ENCODE measurements around the gene TRIM46. TPM values are rescaled to one million over a fixed set of nuclear protein-coding genes. Genes with fewer than 3 reads are reported as not detected.
"Not testable (repeated sequence)": the region's sequence is repeated elsewhere in the genome, so short reads cannot be mapped to it uniquely, and the experiment has no call there.

The TRIM46 gene
- total RNA-seq, 1 experiment from 2014 or later, result 3.8 TPM

GRCh38 chr1:155163785-155164184 is 9.9 kb upstream of the TRIM46 start:
- POLR2A ChIA-PET; H3K27ac ChIP-seq (ENCODE audit: low read depth, low read length); RAD21 ChIA-PET (ENCODE audit: low non-redundant PET in 1 of 2, low total read pairs in 2 of 2, uncharacterized antibody in 2 of 2, unreplicated experiment in 2 of 2); H3K9me3 ChIP-seq (ENCODE audit: control insufficient read depth in 1 of 2, insufficient read depth in 1 of 2, low read depth in 1 of 2, low read length in 2 of 2); H3K36me3 ChIP-seq (ENCODE audit: control insufficient read depth in 1 of 2, insufficient read depth in 2 of 2, low read length in 2 of 2); H3K79me2 ChIP-seq (ENCODE audit: insufficient read depth, low read length); ATAC-seq; H2AFZ ChIP-seq (ENCODE audit: low read depth, low read length, poor library complexity, severe bottlenecking); BruUV-seq (replicated peaks); H3K4me2 ChIP-seq (ENCODE audit: low read length); H3K9ac ChIP-seq (ENCODE audit: low read length); DNase-seq (ENCODE audit: low read depth, low spot score); H3K27me3 ChIP-seq (ENCODE audit: insufficient read depth, low read length); intact Hi-C loops (cut with micrococcal nuclease); H4K20me1 ChIP-seq (ENCODE audit: insufficient read depth); H3K9me2 ChIP-seq (ENCODE audit: insufficient read depth); H3K4me3 ChIP-seq (replicated peaks in 1 of 2; ENCODE audit: low read depth in 1 of 2, low read length in 2 of 2): not testable (repeated sequence)
- CTCF ChIA-PET, result interaction anchor here (1.2 to 1.3 kb wide), 2 partner anchors 9 to 79 kb away, joined by 3 to 4 read pairs; partner anchors contain the start of gene KRTCAP2
- peaks cover 2 to 11% of the 10 kb centered on the region in 2 experiments; a peak in 1 of 4 replicates for H3K4me1 ChIP-seq (ENCODE audit: control insufficient read depth in 1 of 2, insufficient read depth in 2 of 2, low read length in 2 of 2)

- H3K27ac ChIP-seq (ENCODE audit: low read depth, low read length); H3K4me2 ChIP-seq (ENCODE audit: low read length); DNase-seq (ENCODE audit: low read depth, low spot score); H4K20me1 ChIP-seq (ENCODE audit: insufficient read depth); H3K9ac ChIP-seq (ENCODE audit: low read length); ATAC-seq; H3K4me3 ChIP-seq (replicated peaks in 1 of 2; ENCODE audit: low read depth in 1 of 2, low read length in 2 of 2); H2AFZ ChIP-seq (ENCODE audit: low read depth, low read length, poor library complexity, severe bottlenecking); BruUV-seq (replicated peaks); H3K9me3 ChIP-seq (ENCODE audit: control insufficient read depth in 1 of 2, insufficient read depth in 1 of 2, low read depth in 1 of 2, low read length in 2 of 2); H3K9me2 ChIP-seq (ENCODE audit: insufficient read depth); RAD21 ChIA-PET (ENCODE audit: low non-redundant PET in 1 of 2, low total read pairs in 2 of 2, uncharacterized antibody in 2 of 2, unreplicated experiment in 2 of 2); POLR2A ChIA-PET; H3K27me3 ChIP-seq (ENCODE audit: insufficient read depth, low read length); H3K36me3 ChIP-seq (ENCODE audit: control insufficient read depth in 1 of 2, insufficient read depth in 2 of 2, low read length in 2 of 2); H3K79me2 ChIP-seq (ENCODE audit: insufficient read depth, low read length): not testable (repeated sequence)
- intact Hi-C loops (cut with micrococcal nuclease), result loop anchor here (5.0 kb wide), 1 partner anchor 52 kb away; no protein-coding TSS in a partner anchor
- CTCF ChIA-PET, result interaction anchor here (1.2 to 1.3 kb wide), 2 partner anchors 8 to 79 kb away, joined by 3 to 4 read pairs; partner anchors contain the start of gene KRTCAP2
- H3K4me1 ChIP-seq (ENCODE audit: control insufficient read depth in 1 of 2, insufficient read depth in 2 of 2, low read length in 2 of 2), result peaks cover 2 to 11% of the 10 kb centered on the region in 2 experiments; a peak in 1 of 4 replicates
These were observed 9.0 kb upstream of the TRIM46 start for GRCh38 chr1:155164625-155165024.

GRCh38 chr1:155166051-155166470 is 7.6 kb upstream of the TRIM46 start:
- H3K9ac ChIP-seq (ENCODE audit: low read length), result no peak overlapping the region
- no peak overlapping the region for H3K4me2 ChIP-seq (ENCODE audit: low read length)
- H3K36me3 ChIP-seq (ENCODE audit: control insufficient read depth in 1 of 2, insufficient read depth in 2 of 2, low read length in 2 of 2), result peaks cover 2 to 7% of the 10 kb centered on the region in 2 experiments; a peak in 3 of 4 replicates
- H2AFZ ChIP-seq (ENCODE audit: low read depth, low read length, poor library complexity, severe bottlenecking), result no peak overlapping the region
- H3K4me3 ChIP-seq (replicated peaks in 1 of 2; ENCODE audit: low read depth in 1 of 2, low read length in 2 of 2), result no peak overlapping the region
- RAD21 ChIA-PET (ENCODE audit: low non-redundant PET in 1 of 2, low total read pairs in 2 of 2, uncharacterized antibody in 2 of 2, unreplicated experiment in 2 of 2), result no interaction called here
- POLR2A ChIA-PET, result no interaction called here
- H3K27ac ChIP-seq (ENCODE audit: low read depth, low read length), result no peak overlapping the region
- H3K9me2 ChIP-seq (ENCODE audit: insufficient read depth), result no peaks in the 10 kb centered on the region
- DNase-seq (ENCODE audit: low read depth, low spot score), result no peak
- no TSS peak for BruUV-seq (replicated peaks)
- no peak for ATAC-seq
- no peaks in the 10 kb centered on the region for H3K27me3 ChIP-seq (ENCODE audit: insufficient read depth, low read length)
- H3K79me2 ChIP-seq (ENCODE audit: insufficient read depth, low read length), result peaks cover 5% of the 10 kb centered on the region; the same call in 1 of the 2 replicates
- TF ChIP-seq FOSL1 (IDR thresholded peaks at IDR 0.05; ENCODE audit: low read depth), result no peak
- no peak for TF ChIP-seq TCF7L2 (IDR thresholded peaks at IDR 0.05; ENCODE audit: borderline replicate concordance, extremely low read depth, insufficient read depth, insufficient read length)
- CTCF ChIA-PET, result interaction anchor here (1.2 to 3.1 kb wide), 3 partner anchors 71 to 121 kb away, joined by 3 to 163 read pairs (median 14); no protein-coding TSS in a partner anchor
- intact Hi-C loops (cut with micrococcal nuclease), result loop anchor here (2.0 to 5.0 kb wide), 2 partner anchors 31 to 54 kb away; partner anchors contain the start of gene SLC50A1
- peaks cover 2 to 11% of the 10 kb centered on the region in 2 experiments; a peak in 1 of 4 replicates for H3K4me1 ChIP-seq (ENCODE audit: control insufficient read depth in 1 of 2, insufficient read depth in 2 of 2, low read length in 2 of 2)
- no peaks in the 10 kb centered on the region for H3K9me3 ChIP-seq (ENCODE audit: control insufficient read depth in 1 of 2, insufficient read depth in 1 of 2, low read depth in 1 of 2, low read length in 2 of 2)
- no peaks in the 10 kb centered on the region for H4K20me1 ChIP-seq (ENCODE audit: insufficient read depth)
